HL-60 (cell line): ENCODE measurements around the gene GHRL. TPM values are rescaled to one million over a fixed set of nuclear protein-coding genes. Genes with fewer than 3 reads are reported as not detected.
A peak's percentile ranks its signal among the peaks of the same experiment; 100 is the strongest.

Experiments
- DNase-seq, 2 experiments: peaks; one replicate each; pipeline ENCODE4 v3.0.0-alpha.2; 2010 to 2020; ENCODE audit warnings: low read depth in 1 of 2, low spot score in 1 of 2
- H3K27ac ChIP-seq: fragments of 250-450 bp; sonication (Bioruptor Pico); replicated peaks from 2 replicates; pipeline ENCODE4 v1.5.1; 2020; ENCODE audit warnings: mild to moderate bottlenecking, moderate library complexity
- H3K27me3 ChIP-seq: fragments of 250-450 bp; sonication (Bioruptor Pico); 2 replicates; pipeline ENCODE4 v1.5.1; 2021; ENCODE audit warnings: mild to moderate bottlenecking, moderate library complexity; ENCODE audit not compliant: insufficient read depth, poor library complexity, severe bottlenecking
- H3K4me3 ChIP-seq: replicated peaks from 2 replicates; pipeline ENCODE4 v1.5.1; 2011; ENCODE audit warnings: mild to moderate bottlenecking, control low read depth, low read length; ENCODE audit not compliant: insufficient read depth
- CTCF ChIP-seq: IDR thresholded peaks from one replicate; pipeline ENCODE4 v1.5.1; 2011; ENCODE audit warnings: low read length, control low read depth, inconsistent platforms; ENCODE audit not compliant: insufficient read depth
- GABPA ChIP-seq: IDR thresholded peaks from 2 replicates; pipeline ENCODE4 v1.6.1; 2012; ENCODE audit warnings: low read depth
- POLR2AphosphoS5 ChIP-seq: IDR thresholded peaks from 2 replicates; pipeline ENCODE4 v1.6.1; 2012; ENCODE audit warnings: low read depth
- REST ChIP-seq: IDR thresholded peaks from 2 replicates; pipeline ENCODE4 v1.6.1; 2012; ENCODE audit warnings: low read depth; ENCODE audit not compliant: insufficient replicate concordance
- SPI1 ChIP-seq: IDR thresholded peaks from 2 replicates; pipeline ENCODE4 v1.6.1; 2012; ENCODE audit warnings: low read depth, mild to moderate bottlenecking, borderline replicate concordance
- microRNA-seq: library from miRNA; unstranded; fragments of <30 nt; microRNA quantifications from one replicate; pipeline ENCODE4, GENCODE V29; 2018

Gene GHRL

GRCh38 chr3:10240799-10241198 lies 51.9 kb downstream of the GHRL start:
- H3K27ac ChIP-seq = no peak overlapping the region
- no peak overlapping the region for H3K4me3 ChIP-seq
- TF ChIP-seq SPI1 (no peak), POLR2AphosphoS5 (no peak), REST (no peak), GABPA (no peak), CTCF (no peak)
- H3K27me3 ChIP-seq = no peaks in the 10 kb centered on the region
- DNase-seq = no peak

- DNase-seq = peak in 1 of 2 experiments; percentile 39
- no peak for TF ChIP-seq CTCF
- no peak for TF ChIP-seq REST
- TF ChIP-seq POLR2AphosphoS5 = no peak
- TF ChIP-seq SPI1 = no peak
- TF ChIP-seq GABPA = no peak
- Histone ChIP-seq H3K27ac (peak overlapping the region; percentile 7; the same call in 1 of the 2 replicates), H3K4me3 (no peak overlapping the region), H3K27me3 (no peaks in the 10 kb centered on the region)
These were observed 54.2 kb downstream of the GHRL start for GRCh38 chr3:10238345-10239183.

Small RNA genes lying within 50 kb of the gene (microRNA-seq; reads per million reads assigned to microRNA genes)
- gene MIR378B = not detected
